NCI-H510A (cell line): ENCODE results near the gene OLFM3.

Experiments
- DNase-seq: peaks from one replicate; lab custom pipeline; 2025; lab: John Stamatoyannopoulos, UW

Gene OLFM3

DNA sequence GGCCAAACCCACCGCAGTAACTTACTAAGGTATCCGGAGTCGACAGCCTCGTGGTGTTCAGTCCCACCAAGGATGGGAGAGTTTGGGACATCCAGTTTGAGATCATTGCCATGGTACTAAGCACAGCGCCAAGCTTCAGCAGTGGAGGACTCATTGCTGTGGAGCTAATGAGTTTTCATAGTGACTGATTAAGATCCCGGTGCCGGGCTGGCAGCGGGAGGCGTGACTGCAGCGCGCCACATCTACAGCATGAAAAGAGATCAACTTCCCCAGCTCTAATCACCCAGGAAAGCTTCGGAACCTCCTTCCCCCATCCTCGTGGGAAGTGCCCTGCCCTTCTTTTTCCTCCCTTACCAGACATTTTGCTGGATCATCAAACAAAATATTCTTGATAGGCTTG, 149.9 kb downstream of the OLFM3 start:
- DNase-seq, result no peak

DNA sequence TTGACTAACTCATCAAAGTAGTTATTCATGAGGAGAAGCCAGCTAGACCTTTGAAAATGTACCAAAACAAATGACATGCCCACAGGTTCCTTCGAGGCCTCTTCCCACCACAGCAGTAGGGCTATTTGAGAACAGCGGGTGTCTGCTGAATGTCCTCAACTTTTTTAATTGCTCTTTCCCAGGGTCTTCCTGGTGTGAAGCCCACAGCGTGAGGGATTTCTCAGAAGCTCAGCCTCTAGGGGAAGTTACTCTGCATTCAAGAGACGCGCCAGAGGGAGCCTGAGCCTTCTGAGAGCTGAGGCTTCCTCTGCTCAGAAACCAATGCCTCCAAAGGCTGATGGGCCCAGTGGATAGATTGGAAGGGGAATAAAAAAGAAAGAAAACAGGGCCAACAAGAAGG, 153.6 kb downstream of the OLFM3 start:
- no peak for DNase-seq

- no peak for DNase-seq
Measured at GRCh38 chr1:101841824-101842223, 154.9 kb downstream of the OLFM3 start.

DNA sequence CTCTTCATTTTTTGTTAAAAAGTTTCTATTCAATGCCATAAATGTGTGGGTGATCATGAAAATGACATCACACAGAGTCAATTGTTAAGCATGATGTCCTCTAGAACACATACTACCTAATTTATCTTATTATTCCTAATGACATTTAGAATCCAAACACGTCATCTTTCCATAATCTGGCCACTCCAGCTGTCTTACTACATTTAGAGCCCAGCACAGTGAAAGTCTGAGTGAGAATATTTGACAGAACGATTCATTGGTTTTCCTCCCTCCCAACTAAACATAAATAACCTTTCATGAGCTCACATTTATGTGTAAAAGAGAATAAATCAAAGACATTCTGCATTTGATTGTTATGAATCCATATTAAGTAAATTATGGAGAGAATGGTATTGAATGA, 160.7 kb downstream of the OLFM3 start:
- DNase-seq, result no peak

DNA sequence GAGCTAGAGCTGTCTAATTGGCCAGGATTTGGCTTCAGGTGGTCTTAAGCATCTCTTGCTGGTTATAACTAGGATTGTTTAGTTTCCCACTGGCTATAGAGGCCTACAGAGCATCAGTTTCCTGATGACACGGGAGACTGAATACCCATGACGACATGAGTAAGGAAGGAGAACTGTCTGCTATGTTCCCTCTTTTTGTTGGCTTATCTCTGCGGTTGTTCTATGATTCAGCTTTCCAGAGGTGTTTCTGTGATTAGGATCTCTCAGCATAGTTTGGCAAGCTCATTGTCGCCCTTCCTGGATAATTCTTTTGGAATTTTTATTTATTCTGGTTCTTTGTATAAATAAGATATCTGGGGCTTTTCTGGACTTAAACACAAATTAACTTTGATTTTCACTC, 163.4 kb downstream of the OLFM3 start:
- DNase-seq, result no peak

- DNase-seq, result no peak
Measured at GRCh38 chr1:101826416-101826815, 170.3 kb downstream of the OLFM3 start.

GRCh38 chr1:101820071-101820470, 176.7 kb downstream of the OLFM3 start:
- no peak for DNase-seq

GRCh38 chr1:101816262-101816661, 180.5 kb downstream of the OLFM3 start:
- no peak for DNase-seq

- DNase-seq, result no peak
Measured at GRCh38 chr1:101798417-101798816, 198.3 kb downstream of the OLFM3 start.

DNA sequence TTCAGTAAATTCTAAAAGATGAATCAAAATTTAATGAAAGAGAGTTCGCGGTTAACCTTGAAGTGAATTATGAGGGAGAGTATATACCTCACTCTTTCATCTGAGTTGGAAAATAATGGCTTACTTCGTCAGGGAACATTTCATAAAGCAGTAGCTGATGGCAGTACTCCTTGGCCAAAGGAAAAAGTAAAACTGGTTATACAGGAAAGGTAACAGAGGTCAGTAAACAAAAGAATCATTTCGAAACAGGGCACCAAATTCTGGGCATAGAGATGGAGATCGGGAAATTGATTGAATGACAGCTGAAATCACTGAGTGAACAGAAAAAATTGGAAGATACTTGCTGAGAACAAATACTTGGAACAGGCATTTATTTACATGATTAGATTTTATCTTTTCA, 199.0 kb downstream of the OLFM3 start:
- DNase-seq, result peak; percentile 34

- DNase-seq, result peak; percentile 80
Measured at GRCh38 chr1:101781201-101781831, 215.4 kb downstream of the OLFM3 start.

DNA sequence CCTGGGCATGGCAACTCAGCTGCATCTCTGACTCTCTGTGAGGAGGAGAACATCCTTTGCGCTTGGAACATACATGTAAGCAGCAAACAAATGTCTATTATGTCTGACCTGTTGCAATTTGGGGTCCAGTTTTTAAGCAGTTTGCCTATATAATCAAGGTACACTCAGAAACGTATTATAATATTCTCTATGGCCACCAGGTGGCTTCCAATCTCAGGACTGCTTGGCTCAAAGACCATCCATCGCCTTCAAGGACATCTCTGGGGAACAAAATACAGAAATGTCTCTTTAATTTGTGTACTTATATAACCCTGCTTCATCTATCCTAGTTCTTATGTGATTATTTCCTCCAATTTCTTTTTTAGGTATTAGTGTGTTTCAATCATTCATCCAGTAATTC, 227.2 kb downstream of the OLFM3 start:
- DNase-seq, result no peak

GRCh38 chr1:101757985-101758384, 238.7 kb downstream of the OLFM3 start:
- no peak for DNase-seq

- DNase-seq, result no peak
Measured at GRCh38 chr1:101756411-101756810, 240.3 kb downstream of the OLFM3 start.
